GM21619 (cell line): ENCODE results near the gene CDC42BPB.

ENCODE experiments used
- ATAC-seq: cut with Tn5 transposase; IDR thresholded peaks from one replicate; pipeline ENCODE4 v1.9.1; 2021; ENCODE audit not compliant: unreplicated experiment

The CDC42BPB gene

DNA sequence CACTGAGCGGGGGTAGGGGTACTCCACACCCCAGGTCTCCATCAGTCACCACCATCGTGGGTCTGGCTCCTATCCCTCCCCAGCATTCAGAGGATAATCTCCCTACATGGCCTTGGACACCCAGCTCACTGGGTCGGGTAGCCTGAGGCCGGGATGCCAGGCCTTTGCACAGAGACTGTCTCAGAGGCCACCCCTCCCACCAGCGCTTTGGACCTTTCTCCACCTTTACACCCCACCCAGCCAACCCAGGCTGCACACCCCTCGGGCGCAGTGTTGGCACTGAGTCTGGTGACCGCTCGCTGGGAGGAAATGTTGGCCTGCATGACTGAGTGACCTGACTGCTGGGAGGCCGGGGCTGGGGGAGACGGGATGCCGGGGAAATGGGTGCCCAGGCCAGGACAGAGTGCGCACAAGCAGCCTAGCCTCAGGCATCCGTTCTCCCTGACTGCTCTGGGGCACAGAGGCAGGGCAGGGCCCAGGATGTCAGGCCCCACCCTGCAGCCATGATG is 16.1 kb upstream of the CDC42BPB start:
- no peak for ATAC-seq

GRCh38 chr14:103072595-103073366 is 15.4 kb upstream of the CDC42BPB start:
- ATAC-seq, result no peak

GRCh38 chr14:103071544-103072251 is 14.3 kb upstream of the CDC42BPB start:
- no peak for ATAC-seq

DNA sequence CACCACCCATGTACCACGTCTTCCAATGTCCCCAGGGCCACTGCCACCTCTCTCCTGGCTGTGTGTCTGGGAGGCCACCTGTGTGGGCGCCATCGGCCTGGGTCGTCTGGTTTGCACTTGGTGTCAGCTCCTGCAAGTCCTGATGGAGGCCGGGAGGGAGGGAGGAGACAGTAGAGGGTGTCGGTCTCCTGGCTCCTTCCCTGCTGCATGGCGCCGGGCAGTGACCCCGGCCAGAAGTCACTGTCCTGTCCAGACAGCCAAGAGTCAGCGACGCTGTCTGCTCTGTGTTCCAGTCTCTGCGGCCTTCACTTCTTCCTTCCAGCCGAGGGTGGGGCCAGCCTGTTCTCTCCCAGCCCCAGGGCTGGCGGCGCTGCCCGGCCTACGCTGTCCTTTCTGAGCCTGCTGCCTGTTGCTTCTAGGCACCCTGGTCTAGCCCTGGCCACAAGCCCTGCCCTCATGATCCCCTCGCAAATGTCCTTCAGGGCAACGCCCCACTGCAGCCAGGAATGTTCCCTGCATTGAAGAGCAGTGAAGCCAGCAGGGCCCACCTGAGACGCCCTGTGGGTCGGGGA is 13.7 kb upstream of the CDC42BPB start:
- no peak for ATAC-seq

DNA sequence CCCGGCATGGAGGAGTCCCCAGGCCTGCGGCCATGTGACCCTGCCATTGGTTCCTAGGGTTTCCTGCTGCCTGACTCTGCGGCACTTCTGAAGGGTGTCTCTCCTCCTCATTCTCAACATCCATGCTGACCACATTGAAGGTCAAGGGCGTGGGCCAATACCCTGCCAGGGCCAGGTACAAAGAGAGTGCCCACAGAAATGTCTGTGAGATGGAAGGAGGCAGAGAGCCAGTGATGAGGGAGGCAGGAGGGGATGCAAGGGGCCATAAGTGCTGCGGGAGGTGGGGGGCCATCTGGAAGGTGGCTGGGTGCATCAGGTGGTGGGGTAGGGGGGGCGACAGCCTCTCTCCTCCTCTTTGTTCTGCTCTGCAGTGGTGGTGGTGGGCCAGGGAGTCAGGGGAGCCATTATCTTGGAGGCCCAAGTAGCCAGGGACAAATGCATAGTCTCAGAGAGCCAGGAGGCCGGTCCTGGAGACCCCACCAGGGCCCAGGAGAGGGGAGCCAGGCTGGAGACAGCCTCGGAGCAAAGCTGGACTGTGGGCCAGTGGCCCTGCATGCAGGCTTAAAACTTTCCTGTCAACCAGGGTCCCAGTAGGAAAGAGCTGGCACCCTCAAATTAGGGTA is 13.0 kb upstream of the CDC42BPB start:
- ATAC-seq, result no peak

- no peak for ATAC-seq
These were observed 11.2 kb upstream of the CDC42BPB start for GRCh38 chr14:103068351-103069073.

DNA sequence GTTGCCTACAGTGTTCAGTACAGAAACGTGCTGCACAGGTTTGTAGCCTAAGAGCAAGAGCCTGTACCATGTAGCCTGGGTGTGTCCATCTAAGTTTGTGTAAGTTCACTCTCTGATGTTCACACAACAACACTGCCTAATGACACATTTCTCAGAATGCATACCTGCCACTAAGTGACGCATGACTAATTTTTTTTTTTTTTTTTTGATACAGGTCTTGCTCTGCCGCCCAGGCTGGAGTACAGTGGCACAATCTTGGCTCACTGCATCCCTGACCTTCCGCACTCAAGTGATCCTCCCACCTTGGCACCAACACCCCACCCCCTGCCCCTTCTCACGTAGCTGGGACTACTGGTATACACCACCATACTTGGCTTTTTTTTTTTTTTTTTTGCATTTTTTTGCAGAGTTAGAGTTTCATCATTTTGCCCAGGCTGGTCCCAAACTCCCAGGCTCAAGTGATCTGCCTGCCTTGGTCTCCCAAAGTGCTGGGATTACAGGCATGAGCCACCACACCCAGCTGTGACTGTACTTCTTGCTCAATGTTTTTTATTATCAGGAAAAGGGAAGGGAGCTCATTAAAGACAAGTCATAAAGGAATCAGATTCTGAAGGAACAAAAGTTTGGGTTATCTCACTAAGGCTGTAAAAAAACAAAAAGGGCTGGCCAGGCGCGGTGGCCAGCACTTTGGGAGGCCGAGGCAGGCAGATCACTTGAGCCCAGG is 10.0 kb upstream of the CDC42BPB start:
- no peak for ATAC-seq

- no peak for ATAC-seq
These were observed 9.1 kb upstream of the CDC42BPB start for GRCh38 chr14:103066399-103066798.

GRCh38 chr14:103065861-103066260 is 8.5 kb upstream of the CDC42BPB start:
- no peak for ATAC-seq

DNA sequence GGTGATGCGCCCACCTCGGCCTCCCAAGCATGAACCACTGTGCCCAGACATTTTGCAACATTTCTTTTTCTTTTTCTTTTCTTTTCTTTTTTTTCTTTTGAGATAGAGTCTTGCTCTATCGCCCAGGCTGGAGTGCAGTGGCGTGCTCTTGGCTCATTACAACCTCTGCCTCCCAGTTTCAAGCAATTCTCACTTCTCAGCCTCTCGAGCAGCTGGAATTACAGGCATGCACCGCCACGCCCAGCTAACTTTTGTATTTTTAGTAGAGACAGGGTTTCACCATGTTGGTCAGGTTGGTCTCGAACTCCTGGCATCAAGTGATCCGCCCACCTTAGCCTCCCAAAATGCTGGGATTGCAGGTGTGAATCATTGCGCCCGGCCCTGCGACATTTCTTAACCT is 7.6 kb upstream of the CDC42BPB start:
- no peak for ATAC-seq

DNA sequence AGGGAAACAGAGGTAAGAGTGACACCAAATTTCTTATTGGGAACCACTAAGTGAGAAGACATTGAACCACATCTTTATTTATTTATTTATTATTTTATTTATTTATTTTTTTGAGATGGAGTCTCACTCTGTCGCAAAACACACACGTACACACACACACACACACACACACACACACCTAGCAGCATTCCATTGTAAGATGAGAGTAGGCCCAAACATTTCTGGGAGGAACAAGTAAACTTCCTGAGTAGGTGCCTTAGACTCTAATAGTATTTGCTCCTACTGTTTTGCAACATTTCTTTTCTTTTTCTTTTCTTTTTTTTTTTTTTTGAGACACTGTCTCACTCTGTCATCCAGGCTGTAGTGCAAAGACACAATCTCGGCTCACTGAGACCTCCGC is 7.1 kb upstream of the CDC42BPB start:
- no peak for ATAC-seq

DNA sequence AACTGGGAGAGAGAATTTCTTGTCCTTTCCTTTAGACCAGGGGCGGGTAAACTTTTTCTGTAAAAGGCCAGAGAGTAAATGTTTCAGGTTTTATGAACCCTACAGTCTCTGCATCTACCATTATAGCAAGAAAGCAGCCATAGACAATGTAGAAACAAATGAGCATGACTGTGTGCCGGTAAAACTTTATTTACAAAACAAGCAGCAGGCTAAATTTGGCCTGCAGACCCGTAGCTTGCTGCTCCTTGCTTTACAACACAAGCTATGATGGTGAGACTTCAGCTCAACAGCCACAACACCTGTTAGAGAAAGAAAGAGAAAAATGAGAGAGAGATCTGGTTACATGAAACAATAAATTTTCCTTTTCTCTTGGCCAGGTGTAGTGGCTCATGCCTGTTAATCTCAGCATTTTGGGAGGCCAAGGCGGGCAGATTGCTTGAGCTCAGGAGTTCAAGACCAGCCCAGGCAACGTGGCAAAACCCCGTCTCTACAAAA is 4.2 kb upstream of the CDC42BPB start:
- ATAC-seq, result no peak

- ATAC-seq, result no peak
These were observed 2.2 kb upstream of the CDC42BPB start for GRCh38 chr14:103059556-103059955.

DNA sequence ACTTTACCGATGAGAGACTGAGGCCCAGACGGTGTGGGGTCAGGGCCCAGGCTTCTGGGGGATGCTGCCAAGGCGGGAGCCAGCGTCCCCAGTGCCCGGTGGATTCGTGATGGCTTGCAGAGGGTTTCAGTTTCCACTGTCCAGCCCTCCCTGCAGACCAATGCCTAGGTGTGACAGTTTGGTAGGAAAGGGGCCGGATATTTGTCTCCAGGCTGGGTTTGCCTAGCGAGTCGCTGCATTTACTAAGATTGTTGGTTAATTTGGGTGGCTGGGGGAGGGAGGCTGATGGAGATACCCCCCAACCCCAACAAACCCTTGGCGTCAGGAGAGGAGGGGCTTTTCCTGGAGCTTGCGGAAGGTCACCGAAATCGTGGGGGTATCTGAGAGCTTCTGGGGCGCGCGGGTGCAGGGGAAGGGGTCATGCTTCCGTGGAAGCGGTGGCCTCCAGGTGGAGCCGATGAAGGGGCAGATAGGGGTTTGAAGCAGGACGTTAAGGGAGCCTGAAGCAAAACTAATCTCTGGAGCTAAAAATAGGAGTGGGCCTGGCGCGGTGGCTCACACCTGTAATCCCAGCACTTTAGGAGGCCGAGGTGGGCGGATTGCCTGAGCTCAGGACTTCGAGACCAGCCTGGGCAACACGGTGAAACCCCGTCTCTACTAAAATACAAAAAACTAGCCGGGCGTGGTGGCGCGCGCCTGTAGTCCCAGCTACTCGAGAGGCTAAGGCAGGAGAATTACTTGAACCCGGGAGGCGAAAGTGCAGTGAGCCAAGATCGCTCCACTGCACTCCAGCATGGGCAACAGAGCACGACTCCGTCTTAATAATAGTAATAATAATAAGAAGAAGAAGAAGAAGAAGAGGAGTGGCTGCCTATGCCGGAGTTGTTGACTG is 1.1 kb upstream of the CDC42BPB start:
- ATAC-seq, result no peak

- peak; percentile 26 for ATAC-seq
These were observed 349 bp downstream of the CDC42BPB start for GRCh38 chr14:103057028-103057371.

GRCh38 chr14:103056322-103057027 is 874 bp downstream of the CDC42BPB start:
- no peak for ATAC-seq

DNA sequence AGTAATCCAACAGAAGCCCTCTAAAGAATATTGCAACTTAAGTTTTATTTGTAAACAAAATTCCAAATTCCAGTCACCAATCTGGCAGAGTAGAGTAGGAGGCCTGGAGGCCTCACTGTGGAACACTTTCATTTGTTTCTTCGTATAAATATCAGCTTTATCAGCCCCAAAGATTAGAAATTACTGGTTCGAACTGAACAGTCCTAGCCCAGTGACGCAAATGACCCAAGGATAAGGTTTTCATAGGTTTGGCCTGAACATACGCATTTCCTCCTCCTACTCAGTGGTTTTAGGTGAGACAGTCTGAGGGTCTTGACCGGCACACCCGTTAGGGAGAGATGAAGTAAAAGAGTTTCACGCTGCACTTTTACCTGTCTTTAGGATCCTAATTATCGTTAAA is 1.7 kb downstream of the CDC42BPB start:
- no peak for ATAC-seq

GRCh38 chr14:103052407-103052806 is 4.9 kb downstream of the CDC42BPB start:
- no peak for ATAC-seq

GRCh38 chr14:103050935-103051334 is 6.4 kb downstream of the CDC42BPB start:
- no peak for ATAC-seq
